HG03378 (cell line): ENCODE data around the gene CCDC33.
"Not testable (repeated sequence)": the region's sequence is repeated elsewhere in the genome, so short reads cannot be mapped to it uniquely, and the experiment has no call there.

Experiments
- ATAC-seq: cut with Tn5 transposase; IDR thresholded peaks from one replicate; pipeline ENCODE4 v1.9.1; 2021; ENCODE audit warnings: mild to moderate bottlenecking, moderate library complexity; ENCODE audit not compliant: unreplicated experiment

CCDC33 gene

GRCh38 chr15:74356050-74356449 is 119.9 kb downstream of the CCDC33 start:
- ATAC-seq: not testable (repeated sequence)

DNA sequence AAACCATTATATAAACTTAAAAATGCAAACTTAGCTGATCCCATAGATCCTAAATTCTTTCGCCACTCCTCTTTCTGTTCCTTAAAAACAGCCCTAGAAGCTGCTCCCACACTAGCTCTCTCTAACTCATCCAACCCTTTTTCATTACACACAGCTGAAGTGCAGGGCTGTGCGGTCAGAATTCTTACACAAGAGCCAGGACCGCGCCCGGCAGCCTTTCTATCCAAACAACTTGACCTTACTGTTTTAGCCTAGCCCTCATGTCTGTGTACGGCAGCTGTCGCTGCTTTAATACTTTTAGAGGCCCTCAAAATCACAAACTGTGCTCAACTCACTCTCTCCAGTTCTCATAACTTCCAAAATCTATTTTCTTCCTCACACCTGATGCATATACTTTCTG is 121.4 kb downstream of the CCDC33 start:
- ATAC-seq: not testable (repeated sequence)

- ATAC-seq: not testable (repeated sequence)
Observed at GRCh38 chr15:74359376-74359775, 123.2 kb downstream of the CCDC33 start.

DNA sequence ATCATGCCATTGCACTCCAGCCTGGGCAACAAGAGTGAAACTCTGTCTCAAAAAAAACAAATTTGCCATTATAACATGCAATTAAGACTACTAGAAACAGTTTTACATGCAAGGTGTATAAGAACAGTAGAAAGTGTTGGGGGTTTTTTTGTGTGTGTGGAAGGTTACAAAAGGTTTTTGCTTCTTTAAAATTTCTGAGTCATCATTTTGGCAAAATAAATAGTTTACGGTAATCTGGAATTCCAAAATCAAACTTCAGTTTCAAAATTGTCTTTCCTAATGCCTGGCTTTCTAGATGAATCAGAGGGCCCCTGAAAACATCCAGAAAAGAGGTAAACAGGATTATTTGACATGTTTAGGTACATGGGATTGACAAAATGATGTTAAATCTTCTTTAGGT is 124.7 kb downstream of the CCDC33 start:
- ATAC-seq: not testable (repeated sequence)

- ATAC-seq: no peak
Observed at GRCh38 chr15:74362482-74362881, 126.4 kb downstream of the CCDC33 start.

- no peak for ATAC-seq
Observed at GRCh38 chr15:74364936-74365597, 128.9 kb downstream of the CCDC33 start.

DNA sequence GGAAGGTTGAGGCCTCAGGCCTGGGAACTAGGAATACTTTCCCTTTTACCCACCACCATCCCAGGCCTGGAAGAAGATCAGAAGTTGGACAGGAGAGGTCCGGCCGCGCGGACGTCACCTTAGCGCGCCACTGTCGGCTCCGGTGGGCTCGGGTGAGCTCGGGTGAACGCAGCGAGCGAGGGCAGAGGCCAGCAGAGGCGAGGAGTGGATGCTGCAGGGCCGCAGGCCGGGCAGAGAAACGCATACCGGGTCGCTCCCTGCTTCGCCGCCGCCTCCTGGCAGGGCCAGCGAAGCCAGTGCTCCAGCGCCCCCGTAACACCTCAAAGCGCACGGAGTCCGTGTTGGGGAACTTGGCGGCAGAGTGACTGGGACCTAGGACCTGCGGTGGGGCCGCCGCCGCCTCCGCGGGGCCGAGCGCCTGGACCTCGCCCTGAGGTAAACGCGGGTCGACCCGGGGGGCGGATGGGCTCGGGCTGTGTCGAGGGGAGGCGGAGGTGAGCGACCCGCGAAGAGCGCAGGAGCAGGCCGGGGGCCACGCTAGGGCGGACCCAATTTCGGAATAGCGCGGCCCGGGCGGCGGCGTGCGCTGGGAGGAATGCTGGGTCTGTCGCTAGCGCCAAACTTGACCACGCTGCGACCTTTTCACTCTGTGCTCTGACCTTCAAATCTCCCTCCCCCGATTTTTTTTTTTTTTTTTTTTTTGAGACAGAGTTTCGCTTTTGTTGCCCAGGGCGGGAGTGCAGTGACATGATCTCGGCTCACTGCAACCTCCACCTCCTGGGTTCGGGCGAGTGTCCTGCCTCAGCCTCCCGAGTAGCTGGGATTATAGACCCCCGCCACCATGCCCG is 129.7 kb downstream of the CCDC33 start:
- no peak for ATAC-seq

DNA sequence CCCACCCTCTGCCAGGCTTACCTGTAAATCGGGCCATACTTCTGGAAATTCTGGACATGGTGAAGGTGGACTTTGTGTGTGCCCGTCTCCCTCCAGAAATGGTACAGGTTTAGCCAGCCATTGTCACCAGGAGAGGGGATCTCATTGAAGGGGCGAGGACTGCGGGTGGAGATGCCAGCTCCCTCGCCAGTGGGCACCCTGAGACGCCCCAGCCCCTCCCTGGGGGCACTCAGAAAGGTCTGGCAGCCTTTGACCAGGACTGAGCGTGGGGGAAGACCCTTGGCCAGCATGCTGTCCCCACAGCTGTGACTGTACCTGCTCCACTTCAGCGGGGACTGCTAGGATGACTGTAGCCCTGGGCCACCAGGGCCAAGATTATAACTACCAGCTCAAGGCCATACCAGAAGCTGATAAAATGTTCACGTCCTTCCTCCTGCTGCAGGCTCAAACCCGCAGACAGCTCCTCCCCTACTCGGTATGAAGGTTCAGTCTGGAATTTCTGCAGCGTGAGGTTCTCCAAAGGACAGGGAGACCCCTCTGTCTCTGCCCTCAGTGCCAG is 131.2 kb downstream of the CCDC33 start, which contains the start of gene CYP11A1:
CYP11A1 (minus strand) TSS at position 351 of the 559 bp plus-strand sequence; CDS start at position 290, 61 bp downstream.
- ATAC-seq: no peak

GRCh38 chr15:74368121-74368520 is 132.0 kb downstream of the CCDC33 start:
- ATAC-seq: no peak

GRCh38 chr15:74369084-74369745 is 133.1 kb downstream of the CCDC33 start:
- no peak for ATAC-seq

DNA sequence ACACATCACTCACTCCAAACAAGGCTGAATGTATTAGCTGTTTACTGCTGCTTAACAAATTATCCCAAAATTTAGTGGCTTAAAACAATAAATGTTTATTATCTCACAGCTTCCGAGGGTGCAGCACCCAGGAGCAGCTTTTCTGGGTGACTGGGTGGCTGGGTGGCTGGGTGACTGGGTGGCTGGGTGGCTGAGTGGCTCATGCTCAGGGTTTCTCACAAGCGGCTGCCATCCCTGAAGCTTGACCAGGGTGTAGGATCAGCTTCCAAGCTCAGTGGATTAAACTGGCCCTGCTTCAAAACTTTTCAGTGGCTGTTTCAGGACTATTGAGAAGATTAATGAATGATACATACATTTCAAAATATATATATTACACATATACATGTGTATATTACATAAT is 133.6 kb downstream of the CCDC33 start:
- no peak for ATAC-seq

DNA sequence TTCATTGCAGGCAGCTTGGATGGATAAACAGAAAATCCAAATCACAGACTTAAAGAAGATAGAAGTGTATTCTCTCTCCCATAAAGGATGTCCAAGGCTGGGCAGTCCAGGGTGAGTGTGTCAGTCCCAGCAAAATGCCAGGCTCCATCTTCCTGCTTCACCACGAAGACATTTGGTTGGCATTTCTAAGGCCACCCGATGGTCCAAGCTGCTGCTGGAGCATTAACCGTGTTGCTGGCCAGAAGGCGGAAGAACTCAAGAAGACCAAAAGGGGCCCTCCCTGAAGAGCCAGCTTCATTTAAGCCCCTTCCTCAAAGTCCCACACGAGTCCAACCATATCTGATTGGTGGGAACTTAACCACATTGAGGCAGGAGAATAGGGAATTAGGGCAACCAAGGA is 134.3 kb downstream of the CCDC33 start:
- no peak for ATAC-seq

DNA sequence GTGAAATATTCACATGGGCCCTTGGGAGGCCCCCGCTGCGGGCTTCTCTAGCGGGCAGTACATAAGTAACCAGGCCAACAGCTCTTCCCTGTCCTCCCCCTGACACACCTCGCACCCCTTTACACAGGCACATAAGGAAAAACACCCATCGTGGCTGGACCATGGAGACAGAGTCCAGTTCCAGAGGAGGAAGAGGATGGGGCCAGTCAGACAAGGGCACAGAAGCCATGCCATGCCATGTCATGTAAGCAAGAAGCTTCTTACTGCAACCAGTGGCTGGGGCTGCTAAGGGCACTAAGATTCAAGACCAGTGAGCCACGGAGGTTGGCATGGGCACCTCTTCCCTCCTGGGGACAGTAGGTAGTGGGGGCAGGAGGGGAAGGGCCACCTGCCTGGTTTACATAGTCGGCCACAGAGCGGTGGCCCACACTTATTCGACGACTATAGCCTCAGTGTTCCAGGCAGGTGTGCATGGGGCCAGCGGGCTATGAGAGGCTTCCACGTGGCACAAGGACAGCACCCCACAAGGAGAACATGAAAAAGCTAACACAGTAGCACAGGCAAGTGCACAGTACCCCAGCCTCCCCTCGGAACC is 137.0 kb downstream of the CCDC33 start:
- no peak for ATAC-seq

DNA sequence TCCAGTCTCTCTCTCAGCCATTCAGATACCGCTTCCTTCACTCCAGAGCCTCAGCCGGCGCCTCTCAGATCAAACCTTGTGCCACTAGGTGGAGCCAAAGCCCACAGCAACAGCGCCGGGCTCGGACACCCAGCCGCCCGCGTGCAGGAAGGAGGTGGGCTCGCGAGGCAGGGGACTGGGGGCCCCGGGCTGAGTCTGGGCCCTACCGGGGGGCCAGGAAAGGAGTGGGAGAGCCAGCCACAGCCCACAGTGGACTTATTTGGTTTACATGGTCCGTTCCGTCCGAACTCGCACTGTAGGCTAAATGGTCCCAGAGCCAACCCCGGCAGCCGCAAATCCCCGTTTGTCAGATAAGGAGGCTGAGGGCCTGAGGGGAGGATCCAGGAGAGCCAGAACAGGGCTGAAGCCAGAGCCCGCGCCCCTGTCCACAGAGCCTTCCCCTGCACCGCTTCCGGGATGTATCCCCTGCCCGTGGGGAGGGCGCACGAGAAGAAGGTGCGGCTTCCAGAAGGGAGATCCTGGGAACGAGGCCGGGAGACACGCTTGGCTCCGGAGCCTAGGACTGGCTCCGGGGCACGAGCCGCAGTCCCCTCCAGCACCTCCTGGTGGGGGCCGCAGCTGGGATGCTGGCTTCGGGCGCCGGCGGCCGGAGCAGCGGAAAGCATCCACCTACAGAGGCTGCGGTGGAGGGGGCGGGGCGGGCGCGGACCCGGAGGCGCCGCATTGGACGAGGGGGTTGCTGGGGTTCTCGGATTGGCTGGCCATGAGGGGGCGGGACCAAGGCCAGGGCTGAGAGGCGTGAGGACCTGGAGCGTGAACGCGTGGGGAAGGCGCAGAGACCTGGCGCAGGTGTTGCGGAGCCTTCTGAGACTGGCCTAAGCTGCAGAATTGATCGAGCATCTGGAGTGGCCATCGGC is 137.9 kb downstream of the CCDC33 start:
- peak; percentile 57 for ATAC-seq

DNA sequence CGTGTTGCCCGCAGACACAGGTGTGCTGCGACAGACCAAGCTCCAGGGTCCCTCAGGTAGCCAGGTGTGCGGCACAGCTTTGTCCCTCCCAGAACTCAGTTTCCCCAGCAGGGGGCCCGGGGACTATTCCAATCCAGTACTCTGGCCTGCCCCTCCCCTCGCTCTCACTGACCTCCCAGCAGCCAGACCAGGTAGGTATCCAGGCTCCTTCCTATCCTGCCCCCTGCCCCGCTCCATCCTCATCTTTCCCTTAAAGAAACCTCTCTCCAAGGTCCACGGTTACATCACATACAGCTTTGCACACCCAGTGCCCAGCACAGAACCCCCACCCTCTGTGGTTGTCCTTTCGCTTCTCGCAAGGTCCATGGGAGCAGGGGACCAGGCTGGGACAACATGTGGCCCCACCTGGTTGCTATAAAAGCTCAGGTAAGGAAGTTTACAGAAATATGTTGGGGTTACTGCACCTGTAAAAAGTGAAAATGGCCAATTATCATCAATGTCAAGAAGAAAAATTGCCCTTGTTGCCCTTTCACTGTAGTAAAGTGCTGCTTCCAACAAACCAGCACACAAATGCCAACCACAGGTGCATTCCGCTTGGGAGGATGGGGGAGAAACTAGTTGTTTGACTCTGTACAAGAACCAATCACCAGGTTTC is 138.6 kb downstream of the CCDC33 start:
- peak; percentile 24 for ATAC-seq

DNA sequence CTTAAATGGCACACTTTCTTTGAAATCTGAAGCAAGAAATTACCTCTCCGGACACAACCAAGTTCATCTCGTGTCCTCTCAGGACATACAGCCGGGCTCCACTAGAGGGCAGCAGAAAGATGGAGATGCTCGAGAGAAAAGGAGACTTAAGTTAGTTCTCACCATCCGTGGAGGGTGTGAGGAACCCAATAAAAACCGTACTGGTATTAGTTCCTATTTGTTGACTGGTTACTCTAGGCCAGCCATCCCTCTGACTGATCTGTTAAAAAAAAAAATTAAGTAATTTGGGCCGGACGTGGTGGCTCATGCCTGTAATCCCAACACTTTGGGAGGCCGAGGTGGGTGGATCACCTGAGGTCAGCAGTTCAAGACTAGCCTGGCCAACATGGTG is 139.2 kb downstream of the CCDC33 start:
- no peak for ATAC-seq

DNA sequence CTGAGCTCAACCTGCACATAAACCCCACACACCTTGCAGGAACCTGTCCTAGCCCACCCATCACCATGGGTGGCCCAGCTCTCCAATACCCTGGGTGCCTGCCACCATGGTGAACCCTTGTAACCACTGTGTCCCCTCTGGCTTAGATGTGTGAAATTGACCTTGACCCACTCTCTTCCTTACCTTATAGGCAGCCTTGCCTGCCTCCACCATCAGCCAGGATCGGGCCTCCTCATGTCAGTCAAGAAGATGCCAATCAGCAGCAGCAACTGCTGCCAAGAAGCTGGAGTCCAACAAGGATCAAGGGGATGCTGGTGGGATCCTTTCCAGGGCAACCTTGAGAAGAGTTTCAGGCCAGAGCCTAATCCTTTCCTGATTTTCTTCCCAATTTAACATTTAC is 140.1 kb downstream of the CCDC33 start:
- ATAC-seq: no peak

GRCh38 chr15:74376825-74377581 is 140.9 kb downstream of the CCDC33 start:
- ATAC-seq: no peak
